ENCODE data around the gene ERMP1.

- TF ChIP-seq CTCF (IDR thresholded peaks at IDR 0.05), result no peak
- no peak for TF ChIP-seq EZH2 (IDR thresholded peaks at IDR 0.05; ENCODE audit: borderline replicate concordance, insufficient read depth, low read depth, low read length, poor library complexity, severe bottlenecking)
These were observed 41.0 kb downstream of the ERMP1 start for GRCh38 chr9:5791870-5792269.
